K562 (cell line): ENCODE results near the gene C4orf51. TPM values are rescaled to one million over a fixed set of nuclear protein-coding genes. Genes with fewer than 3 reads are reported as not detected.

Experiments used
- ATAC-seq: fragments of 200-7000 bp; cut with Tn5 transposase; 3 replicates; pipeline ENCODE4 v1.9.1; 2020; ENCODE audit warnings: moderate library complexity
- BruUV-seq: library from RNA; stranded (reverse); fragments of 400-500 nt; replicated peaks from 2 replicates; lab custom pipeline; 2021; lab: Mats Ljungman, UMichigan
- CTCF ChIA-PET: fragments of 300-600 bp; formaldehyde crosslinking; extraction: SDS; loops from one replicate; lab custom pipeline; 2021; ENCODE audit warnings: low intra/inter-chr PET ratio; lab: Yijun Ruan, JAX
- POLR2A ChIA-PET: fragments of 300-600, 350-650 bp; sonication (Branson Sonifier 250); formaldehyde crosslinking; extraction: SDS; loops from one replicate; lab custom pipeline; 2021; ENCODE audit warnings: antibody characterized with exemption, inconsistent platforms; lab: Yijun Ruan, JAX
- DNase-seq, 4 experiments: peaks; one replicate each; pipeline versions ENCODE4 v3.0.0 to v3.0.0-alpha.2; 2011 to 2018; ENCODE audit warnings: low spot score in 3 of 4, mixed read lengths in 3 of 4; ENCODE audit errors: extremely low read depth in 1 of 4
- FAIRE-seq: peaks from 2 replicates; lab custom pipeline; 2011; peaks lifted over from hg19 to GRCh38; lab: Jason Lieb, UNC
- H2AFZ ChIP-seq: 2 replicates; pipeline ENCODE4 v1.6.0; 2011; ENCODE audit warnings: low read depth, low read length, control low read depth, inconsistent platforms
- H3K27ac ChIP-seq: fragments of 200-600 bp; 3 replicates; pipeline ENCODE4 v1.8.0; 2011; ENCODE audit warnings: low read depth, mild to moderate bottlenecking, control low read depth, inconsistent platforms, low read length, moderate library complexity, mixed read lengths; ENCODE audit errors: extremely low read depth
- H3K27me3 ChIP-seq, 2 experiments: fragments of 300-600 bp in 1 of 2; 2 replicates in 1 of 2; 3 replicates in 1 of 2; pipeline versions ENCODE4 v1.6.0 to v1.8.0; 2011; ENCODE audit warnings: inconsistent platforms in 2 of 2, low read length in 2 of 2, mild to moderate bottlenecking in 1 of 2, mixed read lengths in 1 of 2, moderate library complexity in 1 of 2; ENCODE audit not compliant: control insufficient read depth in 2 of 2, insufficient read depth in 2 of 2
- H3K36me3 ChIP-seq: fragments of 300-600 bp; 3 replicates; pipeline ENCODE4 v1.8.0; 2011; ENCODE audit warnings: mild to moderate bottlenecking, low read length, inconsistent platforms; ENCODE audit not compliant: control insufficient read depth, insufficient read depth
- H3K4me1 ChIP-seq, 2 experiments: fragments of 200-600 bp in 1 of 2; replicated peaks in 1 of 2; 2 replicates in 1 of 2; 3 replicates in 1 of 2; pipeline versions ENCODE4 v1.5.1 to v1.8.0; 2011; ENCODE audit warnings: inconsistent platforms in 2 of 2, low read length in 2 of 2, mild to moderate bottlenecking in 1 of 2, mixed read lengths in 1 of 2, moderate library complexity in 1 of 2; ENCODE audit not compliant: control insufficient read depth in 2 of 2, insufficient read depth in 2 of 2
- H3K4me2 ChIP-seq: 2 replicates; pipeline ENCODE4 v1.6.1; 2011; ENCODE audit warnings: low read length, control low read depth, inconsistent platforms, mixed read lengths; ENCODE audit not compliant: insufficient read depth
- H3K4me3 ChIP-seq: fragments of 200-600 bp; sonication (generic), shearing (Covaris generic); 2 replicates; pipeline ENCODE4 v1.5.1; 2016; ENCODE audit warnings: control low read depth, inconsistent platforms
- H3K79me2 ChIP-seq: fragments of 200-600 bp; 3 replicates; pipeline ENCODE4 v1.8.0; 2011; ENCODE audit warnings: low read length, inconsistent platforms; ENCODE audit not compliant: control insufficient read depth, insufficient read depth
- H3K9ac ChIP-seq, 2 experiments: 2 replicates each; pipeline versions ENCODE4 v1.6.0 to v1.6.1; 2011; ENCODE audit warnings: low read depth in 2 of 2, low read length in 2 of 2, control low read depth in 1 of 2, inconsistent platforms in 1 of 2, mild to moderate bottlenecking in 1 of 2, mixed read lengths in 1 of 2; ENCODE audit not compliant: insufficient read depth in 1 of 2
- H3K9me1 ChIP-seq: one replicate; pipeline ENCODE4 v1.6.0; 2011; ENCODE audit warnings: inconsistent platforms, mild to moderate bottlenecking, low read length, moderate library complexity; ENCODE audit not compliant: control insufficient read depth, insufficient read depth
- H3K9me3 ChIP-seq: replicated peaks from 2 replicates; pipeline ENCODE4 v1.5.1; 2011; ENCODE audit warnings: low read depth, low read length, inconsistent platforms; ENCODE audit not compliant: control insufficient read depth, insufficient read depth
- H4K20me1 ChIP-seq: replicated peaks from 2 replicates; pipeline ENCODE4 v1.6.1; 2011; ENCODE audit warnings: low read length, inconsistent platforms, mixed read lengths; ENCODE audit not compliant: control insufficient read depth, insufficient read depth
- CEBPB ChIP-seq: fragments of 450-650 bp; IDR thresholded peaks from 2 replicates; pipeline ENCODE4 v1.6.1; 2016; ENCODE audit warnings: missing genetic modification characterization, missing compliant biosample characterization
- CEBPG ChIP-seq, 3 experiments: fragments of 200-800 bp in 1 of 3; sonication (Bioruptor generic) in 1 of 3; sonication (generic) in 1 of 3; formaldehyde crosslinking in 1 of 3; IDR thresholded peaks in 2 of 3; conservative IDR thresholded peaks in 1 of 3; 2 replicates each; pipeline versions ENCODE4 v1.6.1 to v1.8.0; 2016 to 2022; ENCODE audit warnings: missing compliant biosample characterization in 2 of 3, missing genetic modification characterization in 2 of 3, mild to moderate bottlenecking in 1 of 3, missing genetic modification reagents in 1 of 3
- NCOA1 ChIP-seq: fragments of 450-650 bp; IDR thresholded peaks from 2 replicates; pipeline ENCODE4 v1.6.1; 2016; ENCODE audit warnings: low read depth
- WGBS: fragments of 100-300 bp; shearing (Covaris generic); methylation state at CpG from one replicate; pipeline ENCODE4 v1.1.6; 2016; ENCODE audit warnings: low coverage, mixed read lengths; ENCODE audit not compliant: insufficient coverage; ENCODE audit errors: missing lambda C conversion rate; 5-methylcytosine and 5-hydroxymethylcytosine counted together
- in situ Hi-C: fragments of 300-500 bp; cut with MboI; formaldehyde crosslinking; loops from 4 replicates; pipeline ENCODE4 v1.15.0; 2018; ENCODE audit warnings: inconsistent platforms, mixed read lengths
- intact Hi-C: fragments of 100-400 bp; cut with micrococcal nuclease; formaldehyde crosslinking; loops from 2 replicates; pipeline ENCODE4 v1.14.2; 2022
- polyA plus RNA-seq, 8 experiments: library from polyadenylated mRNA; depleted of rRNA in 4 of 8; stranded (reverse) in 5 of 8; unstranded in 3 of 8; fragments of >200 nt; fragmentation: Nextera tagmentation in 2 of 8; fragmentation: Illumina TruSeq in 1 of 8; extraction: Ambion mirVana in 2 of 8; extraction: Trizol in 1 of 8; gene quantifications; 2 replicates each; pipeline versions ENCODE4 v1.2.1 to v1.2.3, GENCODE V29; 2011 to 2014; ENCODE audit warnings: inconsistent platforms in 1 of 8, missing spikeins in 1 of 8
- total RNA-seq, 7 experiments: library from RNA; depleted of rRNA in 6 of 7; stranded (reverse); fragments of >200 nt in 6 of 7; fragmentation: Illumina TruSeq in 2 of 7; extraction: Trizol in 2 of 7; gene quantifications; 2 replicates each; pipeline versions ENCODE4 v1.2.1 to v1.2.3, GENCODE V29; 2011 to 2021; ENCODE audit warnings: low replicate concordance in 1 of 7
- TF ChIP-seq, protein P1 (sequence below): sonication (generic); formaldehyde crosslinking; IDR thresholded peaks from 2 replicates; pipeline ENCODE4 v1.8.0; 2023; ENCODE audit warnings: missing genetic modification reagents, mild to moderate bottlenecking, borderline replicate concordance
- TF ChIP-seq, protein P2 (sequence below): fragments of 450-650 bp; formaldehyde crosslinking; IDR thresholded peaks from 2 replicates; pipeline ENCODE4 v1.4.0; 2022; ENCODE audit warnings: missing genetic modification characterization

C4orf51 gene
- total and polyA plus RNA-seq, 9 of the 15 experiments (the other 6 are each of a cell fraction or from before 2014, with no cell fraction given), result not detected

DNA sequence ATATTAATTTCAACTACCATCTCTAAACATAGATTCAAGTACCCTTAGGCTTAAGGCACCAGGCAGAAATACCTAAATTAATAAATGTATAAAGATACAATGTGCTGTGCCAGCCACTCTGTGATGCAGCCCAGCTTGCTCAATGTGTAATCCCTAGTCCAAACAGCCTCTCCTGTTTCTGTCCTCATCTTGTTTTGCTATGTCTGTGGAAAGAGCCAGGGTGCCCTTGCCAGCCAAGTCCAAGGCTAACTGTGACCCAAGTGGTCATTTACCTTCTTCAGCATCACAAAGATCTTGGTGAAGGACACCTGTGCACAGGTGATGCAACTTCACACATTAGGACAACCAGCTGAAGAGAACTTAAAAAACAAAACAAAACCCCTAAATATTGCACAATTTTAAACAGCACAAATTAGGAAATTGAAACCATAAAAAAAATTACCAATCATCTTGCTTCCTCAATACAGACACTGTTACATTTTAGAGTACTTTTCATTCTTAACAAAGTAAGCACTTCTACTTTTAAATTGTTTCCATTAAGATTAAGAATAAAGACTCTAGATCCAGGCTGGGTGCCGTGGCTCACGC lies 89.6 kb downstream of the C4orf51 start:
- H3K4me2 ChIP-seq, result no peak overlapping the region
- FAIRE-seq, result no peak
- H3K36me3 ChIP-seq, result no peaks in the 10 kb centered on the region
- WGBS, result 0% methylated on average over 2 of the region's 2 CpGs
- no peaks in the 10 kb centered on the region for H4K20me1 ChIP-seq
- ATAC-seq, result no peak
- no peak overlapping the region for H3K27ac ChIP-seq
- BruUV-seq, result no TSS peak
- TF ChIP-seq NCOA1, result no peak
- peak; percentile 41 for TF ChIP-seq CEBPB (tag)
- TF ChIP-seq, protein P1, sequence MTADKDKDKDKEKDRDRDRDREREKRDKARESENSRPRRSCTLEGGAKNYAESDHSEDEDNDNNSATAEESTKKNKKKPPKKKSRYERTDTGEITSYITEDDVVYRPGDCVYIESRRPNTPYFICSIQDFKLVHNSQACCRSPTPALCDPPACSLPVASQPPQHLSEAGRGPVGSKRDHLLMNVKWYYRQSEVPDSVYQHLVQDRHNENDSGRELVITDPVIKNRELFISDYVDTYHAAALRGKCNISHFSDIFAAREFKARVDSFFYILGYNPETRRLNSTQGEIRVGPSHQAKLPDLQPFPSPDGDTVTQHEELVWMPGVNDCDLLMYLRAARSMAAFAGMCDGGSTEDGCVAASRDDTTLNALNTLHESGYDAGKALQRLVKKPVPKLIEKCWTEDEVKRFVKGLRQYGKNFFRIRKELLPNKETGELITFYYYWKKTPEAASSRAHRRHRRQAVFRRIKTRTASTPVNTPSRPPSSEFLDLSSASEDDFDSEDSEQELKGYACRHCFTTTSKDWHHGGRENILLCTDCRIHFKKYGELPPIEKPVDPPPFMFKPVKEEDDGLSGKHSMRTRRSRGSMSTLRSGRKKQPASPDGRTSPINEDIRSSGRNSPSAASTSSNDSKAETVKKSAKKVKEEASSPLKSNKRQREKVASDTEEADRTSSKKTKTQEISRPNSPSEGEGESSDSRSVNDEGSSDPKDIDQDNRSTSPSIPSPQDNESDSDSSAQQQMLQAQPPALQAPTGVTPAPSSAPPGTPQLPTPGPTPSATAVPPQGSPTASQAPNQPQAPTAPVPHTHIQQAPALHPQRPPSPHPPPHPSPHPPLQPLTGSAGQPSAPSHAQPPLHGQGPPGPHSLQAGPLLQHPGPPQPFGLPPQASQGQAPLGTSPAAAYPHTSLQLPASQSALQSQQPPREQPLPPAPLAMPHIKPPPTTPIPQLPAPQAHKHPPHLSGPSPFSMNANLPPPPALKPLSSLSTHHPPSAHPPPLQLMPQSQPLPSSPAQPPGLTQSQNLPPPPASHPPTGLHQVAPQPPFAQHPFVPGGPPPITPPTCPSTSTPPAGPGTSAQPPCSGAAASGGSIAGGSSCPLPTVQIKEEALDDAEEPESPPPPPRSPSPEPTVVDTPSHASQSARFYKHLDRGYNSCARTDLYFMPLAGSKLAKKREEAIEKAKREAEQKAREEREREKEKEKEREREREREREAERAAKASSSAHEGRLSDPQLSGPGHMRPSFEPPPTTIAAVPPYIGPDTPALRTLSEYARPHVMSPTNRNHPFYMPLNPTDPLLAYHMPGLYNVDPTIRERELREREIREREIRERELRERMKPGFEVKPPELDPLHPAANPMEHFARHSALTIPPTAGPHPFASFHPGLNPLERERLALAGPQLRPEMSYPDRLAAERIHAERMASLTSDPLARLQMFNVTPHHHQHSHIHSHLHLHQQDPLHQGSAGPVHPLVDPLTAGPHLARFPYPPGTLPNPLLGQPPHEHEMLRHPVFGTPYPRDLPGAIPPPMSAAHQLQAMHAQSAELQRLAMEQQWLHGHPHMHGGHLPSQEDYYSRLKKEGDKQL (CRISPR knock-in tag), result no peak
- TF ChIP-seq, protein P2, sequence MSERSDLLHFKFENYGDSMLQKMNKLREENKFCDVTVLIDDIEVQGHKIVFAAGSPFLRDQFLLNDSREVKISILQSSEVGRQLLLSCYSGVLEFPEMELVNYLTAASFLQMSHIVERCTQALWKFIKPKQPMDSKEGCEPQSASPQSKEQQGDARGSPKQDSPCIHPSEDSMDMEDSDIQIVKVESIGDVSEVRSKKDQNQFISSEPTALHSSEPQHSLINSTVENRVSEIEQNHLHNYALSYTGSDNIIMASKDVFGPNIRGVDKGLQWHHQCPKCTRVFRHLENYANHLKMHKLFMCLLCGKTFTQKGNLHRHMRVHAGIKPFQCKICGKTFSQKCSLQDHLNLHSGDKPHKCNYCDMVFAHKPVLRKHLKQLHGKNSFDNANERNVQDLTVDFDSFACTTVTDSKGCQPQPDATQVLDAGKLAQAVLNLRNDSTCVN (CRISPR knock-in tag), result no peak
- TF ChIP-seq CEBPG (CRISPR knock-in tag; IDR thresholded peaks at IDR 0.05), result no peak
- peak in 1 of 2 experiments; percentile 27; a peak in 1 of 4 replicates for TF ChIP-seq CEBPG (tag; conservative IDR thresholded peaks at IDR 0.05 in 1 of 2, IDR thresholded peaks at IDR 0.05 in 1 of 2)
- H3K4me1 ChIP-seq, result no peaks in the 10 kb centered on the region
- peaks cover 0 to 13% of the 10 kb centered on the region in 2 experiments; a peak in 3 of 5 replicates for H3K27me3 ChIP-seq
- no peak overlapping the region for H3K9ac ChIP-seq
- no peaks in the 10 kb centered on the region for H3K79me2 ChIP-seq
- no peaks in the 10 kb centered on the region for H3K9me3 ChIP-seq
- intact Hi-C loops (no loop called here), in situ Hi-C loops (no loop called here)
- no peak overlapping the region for H2AFZ ChIP-seq
- no peaks in the 10 kb centered on the region for H3K9me1 ChIP-seq
- DNase-seq, result no peak
- no peak overlapping the region for H3K4me3 ChIP-seq
- POLR2A ChIA-PET, result no interaction called here
- CTCF ChIA-PET, result no interaction called here
